COLO829 (cell line): Measurements from ENCODE around the gene OR52A1.
"Not testable (repeated sequence)": the region's sequence is repeated elsewhere in the genome, so short reads cannot be mapped to it uniquely, and the experiment has no call there.

Experiments used
- DNase-seq: peaks from one replicate; pipeline ENCODE4 v3.0.0; 2012; ENCODE audit warnings: low spot score

The OR52A1 gene

DNA sequence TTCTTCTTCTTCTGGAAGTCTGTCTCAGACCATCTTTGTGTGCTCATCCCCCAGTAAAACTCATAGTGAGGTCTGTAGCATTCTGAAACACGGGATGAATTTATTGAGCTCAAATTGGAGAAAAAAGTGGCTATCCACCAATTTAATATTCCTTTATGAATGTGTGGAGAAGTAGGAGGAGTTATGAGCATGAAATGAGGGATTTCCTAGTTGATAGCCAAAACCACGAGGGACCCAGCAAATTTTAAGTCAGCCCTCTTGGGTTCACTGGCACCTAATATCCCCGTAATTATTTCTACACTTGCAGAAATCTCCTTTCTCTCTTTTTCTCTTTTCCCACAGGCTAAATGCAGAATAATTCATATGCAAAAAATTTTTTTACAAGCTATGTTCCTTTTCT lies at the start of gene OR52A1:
Gene OR52A1, minus strand, starts transcription at position 101 of the 400 bp plus-strand sequence. CDS start 2,388 bp downstream, outside the sequence.
- no peak for DNase-seq

DNA sequence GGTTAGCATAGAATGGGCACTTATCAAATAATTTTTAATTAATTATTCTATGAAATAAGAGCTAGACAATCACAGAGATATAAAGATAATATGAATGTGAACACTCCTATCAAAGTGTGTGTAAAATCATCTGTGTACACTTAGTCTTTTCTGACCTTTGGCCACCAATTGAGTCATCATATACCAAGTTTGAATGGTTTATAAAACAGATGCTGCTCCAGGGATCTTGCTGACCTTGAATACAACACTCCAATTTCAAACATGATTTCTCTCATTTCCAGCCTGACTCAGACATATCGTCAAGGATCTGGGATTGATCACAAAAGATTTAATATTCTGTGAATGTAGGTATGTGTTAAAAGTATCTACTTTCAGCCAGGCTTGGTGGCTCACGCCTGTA lies 48.8 kb upstream of the OR52A1 start:
- no peak for DNase-seq

DNA sequence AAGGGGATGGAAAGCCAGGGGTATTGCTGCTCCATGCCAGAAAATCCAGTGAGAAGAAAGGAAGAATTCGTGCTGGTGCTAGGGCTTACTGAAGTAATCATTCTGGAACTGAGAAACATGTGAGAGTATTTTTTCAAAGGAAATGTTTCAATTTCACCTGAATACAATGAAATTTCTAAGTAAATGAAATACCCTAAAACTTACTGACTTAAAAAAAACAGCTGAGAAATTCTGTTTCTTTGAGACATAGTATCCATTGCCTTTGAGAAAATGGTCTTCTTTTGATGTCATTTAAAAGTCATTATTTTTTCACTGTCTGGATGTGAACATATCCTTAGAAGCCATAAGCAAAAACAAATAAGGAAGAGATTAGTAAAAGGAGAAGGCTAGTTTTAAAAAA lies 46.0 kb upstream of the OR52A1 start, which contains the start of gene OR51V1:
Gene OR51V1, minus strand, starts transcription at position 101 of the 400 bp plus-strand sequence. Its CDS starts 0 bp downstream, at position 101.
- DNase-seq, result no peak

DNA sequence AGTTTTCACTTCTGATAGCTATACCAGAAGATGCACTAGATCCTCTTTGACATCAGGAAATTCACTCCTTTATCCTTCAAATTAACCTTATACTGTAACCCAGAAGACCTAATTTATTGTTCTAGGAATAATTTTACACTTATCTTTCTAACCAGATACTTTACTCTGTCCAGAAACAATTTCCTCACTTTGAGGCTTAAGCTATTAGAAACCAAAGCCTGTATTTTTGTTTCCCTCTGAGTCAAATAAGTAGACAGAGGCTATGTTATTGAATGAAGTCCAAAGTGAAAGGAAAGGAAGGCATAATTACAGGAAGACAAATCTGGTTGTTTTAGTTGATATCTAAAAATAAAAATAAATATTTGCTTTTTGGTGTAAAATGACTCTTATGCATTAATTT lies 43.7 kb upstream of the OR52A1 start:
- DNase-seq, result no peak

DNA sequence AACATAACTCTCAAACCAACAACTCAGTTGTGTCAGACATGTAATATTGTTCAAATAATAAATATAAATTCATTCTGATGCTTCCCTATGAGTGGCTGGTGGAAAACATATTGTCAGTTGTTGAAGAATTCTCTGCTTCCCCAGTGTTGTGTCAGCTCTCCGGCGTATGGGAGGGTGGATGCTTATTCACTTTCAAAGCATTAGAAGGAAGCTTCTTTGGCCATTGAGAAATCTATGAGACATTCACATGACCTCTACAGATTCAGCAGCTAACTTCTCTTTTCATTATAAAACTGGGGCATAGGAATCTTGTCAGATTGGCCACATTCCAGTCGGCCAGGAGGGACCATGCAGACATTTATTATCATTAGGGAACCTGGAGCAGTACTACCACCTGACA lies 43.0 kb upstream of the OR52A1 start:
- DNase-seq, result no peak

DNA sequence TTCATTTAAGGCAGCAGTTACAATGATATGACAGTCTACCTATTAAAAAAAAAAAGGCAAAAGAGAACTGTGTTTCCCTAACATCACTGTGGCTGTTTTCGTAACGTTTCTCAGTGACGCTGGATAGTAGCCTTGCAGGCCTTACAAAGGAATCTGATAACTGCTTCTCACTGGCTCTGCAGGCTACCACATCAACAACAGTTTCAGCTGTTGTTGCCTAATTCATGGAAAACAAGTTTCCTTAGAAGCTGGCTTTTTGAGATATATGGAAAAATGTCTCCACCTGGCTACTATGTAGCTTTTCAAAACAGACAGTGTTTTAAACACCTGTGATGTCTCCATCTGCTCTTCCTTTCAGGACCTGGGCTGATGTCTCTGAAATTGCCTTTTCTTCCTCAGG lies 42.2 kb upstream of the OR52A1 start:
- no peak for DNase-seq

DNA sequence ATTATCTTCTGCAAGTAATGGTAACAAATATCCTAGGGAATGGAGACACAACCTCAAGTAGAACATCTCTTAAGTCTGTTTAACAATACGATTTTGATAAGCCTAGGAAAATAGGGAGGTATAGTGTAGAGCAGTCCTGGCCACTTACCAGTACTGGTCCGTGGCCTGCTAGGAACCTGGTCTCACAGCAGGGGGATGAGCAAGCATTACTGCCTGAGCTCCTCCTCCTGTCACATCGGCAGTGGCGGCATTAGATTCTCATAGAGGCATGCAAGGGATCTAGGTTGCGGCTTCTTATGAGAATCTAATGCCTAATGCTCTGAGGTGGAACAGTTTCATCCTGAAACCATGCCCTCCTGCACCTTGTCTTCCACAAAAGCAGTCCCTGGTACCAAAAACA lies 41.5 kb upstream of the OR52A1 start:
- no peak for DNase-seq

DNA sequence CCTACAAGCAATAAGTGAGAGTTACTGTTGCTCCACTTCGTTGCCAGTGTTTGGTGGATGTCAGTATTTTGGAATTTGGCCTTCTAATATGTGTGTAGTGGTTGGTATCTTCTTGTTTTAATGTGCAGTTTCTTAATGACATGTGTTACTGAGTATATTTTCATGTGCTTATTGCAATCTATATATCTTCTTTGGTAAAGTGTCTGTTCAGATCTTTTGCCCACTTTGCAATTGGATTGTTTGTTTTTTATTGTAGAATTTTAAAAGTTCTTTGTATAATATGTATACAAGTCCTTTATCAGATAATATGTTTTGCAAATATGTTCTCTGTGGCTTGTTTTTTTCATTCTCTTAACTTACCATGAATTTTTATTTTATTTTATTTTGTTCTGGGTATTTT lies 38.2 kb upstream of the OR52A1 start:
- no peak for DNase-seq

DNA sequence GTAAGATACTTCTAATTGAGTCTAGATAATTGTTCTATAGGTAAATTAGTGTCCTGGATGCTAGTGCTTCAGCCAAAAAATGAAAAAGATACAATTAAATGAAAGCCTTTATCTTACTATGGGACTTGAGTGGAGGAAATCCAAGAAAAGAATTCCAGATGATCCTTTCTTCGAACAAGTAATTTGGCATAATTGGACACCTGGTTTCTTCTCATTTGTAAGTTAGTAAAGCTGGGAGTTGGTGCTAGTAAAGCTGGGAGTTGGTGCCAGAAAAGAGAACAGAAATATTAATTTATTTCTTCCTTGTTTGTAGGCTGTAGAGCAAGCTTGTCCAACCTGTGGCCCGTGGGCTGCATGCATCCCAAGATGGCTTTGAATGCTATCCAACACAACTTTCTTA lies 33.6 kb upstream of the OR52A1 start:
- DNase-seq, result no peak

DNA sequence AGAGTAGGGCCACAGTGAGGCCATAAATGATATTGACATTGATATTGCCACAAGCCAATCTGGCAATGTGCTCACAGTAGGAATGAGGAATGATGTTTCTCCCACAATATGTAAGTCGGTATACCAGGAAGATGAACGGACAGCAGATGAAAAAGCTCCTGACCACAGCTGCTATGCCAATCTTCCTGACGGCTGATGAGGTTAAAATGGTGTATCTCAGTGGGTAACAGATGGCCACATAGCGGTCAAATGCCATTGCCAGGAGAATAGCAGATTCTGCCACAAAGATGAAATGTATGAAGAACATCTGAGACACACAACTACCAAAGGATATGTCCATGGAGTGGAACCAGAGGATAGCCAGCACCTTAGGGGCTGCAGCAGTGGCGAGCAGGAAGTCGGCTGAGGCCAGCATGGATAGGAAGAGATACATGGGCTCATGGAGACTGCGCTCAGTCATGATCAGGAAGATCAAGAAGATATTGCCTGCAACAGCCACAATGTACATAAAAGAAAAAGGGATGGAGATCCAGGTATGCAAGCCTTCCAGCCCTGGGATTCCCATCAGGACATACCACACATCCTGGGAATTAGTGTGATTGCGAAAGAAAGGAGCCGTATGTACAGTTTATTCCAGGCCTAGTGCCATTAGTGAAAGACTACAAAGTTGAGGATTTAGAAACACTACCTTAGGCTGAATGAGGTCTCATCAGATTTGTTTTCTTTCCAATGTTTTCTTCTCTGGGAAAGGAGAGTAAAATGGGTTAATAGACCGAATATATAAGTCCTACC lies 23.7 kb upstream of the OR52A1 start:
- no peak for DNase-seq

DNA sequence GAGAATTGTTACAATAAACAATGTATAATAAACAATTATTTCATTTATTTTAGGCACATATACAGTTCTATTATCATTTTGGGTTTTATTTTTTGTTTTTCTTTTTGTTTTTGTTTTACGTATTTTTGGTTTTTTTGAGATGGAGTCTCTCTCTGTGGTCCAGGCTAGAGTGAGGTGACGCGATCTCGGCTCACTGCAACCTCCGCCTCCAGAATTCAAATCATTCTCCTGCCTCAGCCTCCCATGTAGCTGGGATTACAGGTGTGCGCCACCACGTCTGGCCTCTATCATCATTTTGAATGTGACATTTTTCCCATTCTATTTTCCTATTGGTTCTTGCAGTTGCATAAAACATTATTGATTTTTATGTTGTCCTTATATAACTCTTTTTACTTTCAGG lies 20.4 kb upstream of the OR52A1 start:
- no peak for DNase-seq

DNA sequence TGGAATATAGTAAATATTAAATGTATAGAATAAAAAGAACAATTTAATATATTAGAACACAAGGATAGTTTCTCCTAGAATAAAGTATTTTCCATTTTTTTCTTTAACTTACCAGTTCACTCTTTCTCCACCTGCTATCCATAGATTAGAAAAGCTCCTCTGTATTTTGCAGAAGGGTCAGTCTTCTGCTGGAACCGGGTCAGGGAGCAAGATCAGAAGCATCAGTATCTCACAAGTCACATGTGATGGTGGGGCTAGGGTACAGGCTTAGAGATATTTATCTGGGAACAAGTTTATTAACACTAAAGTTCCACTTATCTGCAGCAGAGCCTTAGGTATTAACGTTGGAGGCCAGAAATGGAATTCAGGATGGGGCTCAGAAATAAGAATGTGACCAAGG lies 17.3 kb upstream of the OR52A1 start:
- DNase-seq, result no peak

DNA sequence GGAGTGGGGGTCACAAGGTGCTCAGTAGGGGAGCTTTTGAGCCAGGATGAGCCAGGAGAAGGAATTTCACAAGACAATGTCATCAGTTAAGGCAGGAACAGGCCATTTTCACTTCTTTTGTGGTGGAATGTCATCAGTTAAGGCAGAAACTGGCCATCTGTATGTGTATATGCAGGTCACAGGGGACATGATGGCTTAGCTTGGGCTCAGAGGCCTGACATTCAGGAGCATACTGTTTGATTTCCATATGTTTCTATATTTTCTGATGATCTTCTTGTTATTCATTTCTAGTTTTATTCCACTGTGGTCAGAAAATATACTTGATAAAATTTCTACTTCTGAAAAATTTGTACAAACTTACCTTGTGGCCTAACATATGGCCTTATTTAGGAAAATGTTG lies 11.3 kb upstream of the OR52A1 start:
- not testable (repeated sequence) for DNase-seq

DNA sequence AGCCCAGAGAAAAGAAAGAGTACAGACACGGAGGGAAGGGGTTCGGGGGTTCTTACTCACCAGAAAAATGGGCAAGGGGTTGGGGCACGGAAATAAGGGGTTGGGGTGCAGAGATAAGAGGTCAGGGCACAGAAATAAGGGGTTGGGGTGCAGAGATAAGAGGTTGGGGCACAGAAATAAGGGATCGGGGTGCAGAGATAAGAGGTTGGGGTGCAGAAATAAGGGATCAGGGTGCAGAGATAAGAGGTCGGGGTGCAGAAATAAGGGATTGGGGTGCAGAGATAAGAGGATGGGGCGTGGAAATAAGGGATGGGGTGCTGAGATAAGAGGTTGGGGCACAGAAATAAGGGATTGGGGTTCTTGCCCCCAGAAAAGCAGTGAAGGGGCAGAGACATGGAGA lies 10.2 kb upstream of the OR52A1 start:
- not testable (repeated sequence) for DNase-seq

DNA sequence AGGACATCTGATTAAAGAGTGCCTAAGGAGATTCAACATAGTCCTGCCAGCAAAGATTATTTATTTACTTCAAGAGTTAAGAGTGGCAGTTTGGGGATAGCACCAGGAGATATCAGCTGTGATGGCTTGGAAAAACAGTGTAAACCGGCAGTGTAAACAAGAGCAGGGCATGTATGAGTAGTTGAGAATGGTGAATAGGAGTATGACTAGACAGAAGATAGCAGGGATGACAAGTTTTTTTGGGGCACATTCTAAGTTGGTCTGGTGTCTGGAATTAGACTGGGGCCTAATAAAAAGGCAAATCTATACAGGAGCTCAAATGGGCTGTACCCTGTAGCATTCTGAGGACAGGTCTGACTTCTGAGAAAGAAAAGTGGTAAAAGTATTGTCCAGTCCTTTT lies 6.5 kb upstream of the OR52A1 start:
- DNase-seq, result not testable (repeated sequence)

DNA sequence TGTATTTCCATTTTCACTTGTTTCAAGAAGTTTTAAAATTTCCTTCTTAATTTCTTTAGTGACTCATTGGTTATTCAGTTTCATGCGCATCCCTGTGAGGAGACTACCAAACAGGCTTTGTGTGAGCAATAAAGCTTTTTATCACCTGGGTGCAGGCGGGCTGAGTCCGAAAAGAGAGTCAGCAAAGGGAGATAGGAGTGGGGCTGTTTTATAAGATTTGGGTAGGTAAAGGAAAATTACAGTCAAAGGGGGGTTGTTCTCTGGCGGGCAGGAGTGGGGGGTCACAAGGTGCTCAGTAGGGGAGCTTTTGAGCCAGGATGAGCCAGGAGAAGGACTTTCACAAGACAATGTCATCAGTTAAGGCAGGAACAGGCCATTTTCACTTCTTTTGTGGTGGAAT lies 5.7 kb upstream of the OR52A1 start:
- DNase-seq, result not testable (repeated sequence)

DNA sequence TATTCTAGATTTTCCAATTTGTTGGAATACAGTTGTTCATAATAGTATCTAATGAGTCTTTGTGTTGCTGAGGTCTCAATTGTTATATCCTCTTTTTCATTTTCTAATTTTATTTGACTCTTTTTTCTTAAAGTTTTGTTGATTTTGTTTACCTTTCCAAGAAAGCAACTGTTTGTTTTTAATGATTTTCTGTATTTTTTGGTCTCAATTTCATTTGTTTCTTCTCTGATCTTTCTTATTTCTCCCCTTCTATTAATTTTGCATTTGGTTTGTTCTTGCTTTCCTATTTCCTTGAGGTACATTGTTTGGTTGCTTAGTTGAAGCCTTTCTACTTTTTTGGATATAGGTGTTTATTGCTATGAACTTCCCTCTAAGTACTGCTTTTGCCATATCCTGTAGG lies 5.2 kb upstream of the OR52A1 start:
- DNase-seq, result no peak

DNA sequence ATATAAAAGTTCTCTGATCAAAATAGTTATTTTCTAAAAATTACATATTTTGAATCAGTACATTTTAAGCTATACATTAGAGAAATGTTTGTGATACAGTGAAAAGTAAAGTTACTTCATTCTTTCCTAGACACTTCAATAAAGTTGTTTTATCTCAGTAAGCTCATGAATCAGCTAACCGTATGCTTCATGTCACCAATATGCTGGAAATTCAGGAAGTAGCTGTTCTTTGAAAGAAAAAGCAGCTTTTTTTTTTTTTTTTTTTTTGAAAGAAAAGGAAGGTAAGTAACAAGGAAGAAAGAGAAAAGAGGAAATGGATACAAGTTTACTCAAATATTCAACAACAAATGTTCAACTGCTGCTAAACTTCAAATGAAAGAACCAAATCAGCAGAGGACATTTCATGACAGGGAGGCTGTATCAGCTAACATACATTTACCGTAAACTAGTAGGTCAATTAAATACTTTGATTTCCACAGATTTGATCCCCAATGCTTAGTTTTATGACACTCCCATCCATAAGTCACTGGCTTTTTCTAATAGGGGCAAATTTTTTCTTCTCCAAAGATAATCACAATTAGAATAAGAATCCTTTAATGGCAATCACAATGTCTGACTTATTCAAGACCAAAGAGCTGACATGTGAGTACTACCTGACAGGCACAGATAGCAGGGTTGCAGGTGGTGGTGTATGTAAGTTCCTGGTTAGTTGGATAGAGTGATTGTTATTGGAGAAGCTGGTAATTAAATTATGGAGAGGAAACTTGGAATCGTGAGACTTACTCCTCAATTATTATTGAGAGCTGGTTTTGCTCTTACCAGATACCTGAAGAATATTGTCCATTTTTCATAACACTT lies 754 bp downstream of the OR52A1 start:
- no peak for DNase-seq

DNA sequence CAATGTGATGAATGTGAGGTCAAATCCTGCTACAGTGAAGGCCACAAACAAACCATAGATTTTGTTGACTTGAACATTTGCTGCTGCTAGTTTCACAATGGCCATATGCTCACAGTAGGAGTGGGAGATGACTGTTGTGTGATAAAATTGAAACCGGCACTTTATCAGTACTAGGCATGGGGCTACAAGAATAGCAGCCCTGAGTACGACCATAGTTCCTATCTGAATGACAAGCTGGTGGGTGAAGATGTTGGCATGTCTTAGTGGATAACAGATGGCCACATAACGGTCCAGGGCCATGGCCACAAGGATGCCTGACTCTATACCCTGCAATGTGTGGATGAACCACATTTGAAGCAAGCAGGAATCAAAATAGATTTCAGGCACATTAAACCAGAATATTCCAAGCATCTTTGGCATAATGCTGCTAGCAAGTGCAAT lies 2.8 kb downstream of the OR52A1 start:
- DNase-seq, result no peak

DNA sequence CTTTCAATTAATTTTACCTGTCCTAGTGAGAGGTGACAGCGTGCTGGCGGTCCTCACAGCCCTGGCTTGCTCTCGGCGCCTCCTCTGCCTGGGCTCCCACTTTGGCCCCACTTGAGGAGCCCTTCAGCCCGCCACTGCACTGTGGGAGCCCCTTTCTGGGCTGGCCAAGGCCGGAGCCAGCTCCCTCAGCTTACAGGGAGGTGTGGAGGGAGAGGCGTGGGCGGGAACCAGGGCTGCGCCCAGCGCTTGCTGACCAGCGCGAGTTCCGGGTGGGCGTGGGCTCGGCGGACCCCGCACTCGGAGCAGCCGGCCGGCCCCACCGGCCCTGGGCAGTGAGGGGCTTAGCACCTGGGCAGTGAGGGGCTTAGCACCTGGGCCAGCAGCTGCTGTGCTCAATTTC lies 10.4 kb downstream of the OR52A1 start:
- DNase-seq, result not testable (repeated sequence)

DNA sequence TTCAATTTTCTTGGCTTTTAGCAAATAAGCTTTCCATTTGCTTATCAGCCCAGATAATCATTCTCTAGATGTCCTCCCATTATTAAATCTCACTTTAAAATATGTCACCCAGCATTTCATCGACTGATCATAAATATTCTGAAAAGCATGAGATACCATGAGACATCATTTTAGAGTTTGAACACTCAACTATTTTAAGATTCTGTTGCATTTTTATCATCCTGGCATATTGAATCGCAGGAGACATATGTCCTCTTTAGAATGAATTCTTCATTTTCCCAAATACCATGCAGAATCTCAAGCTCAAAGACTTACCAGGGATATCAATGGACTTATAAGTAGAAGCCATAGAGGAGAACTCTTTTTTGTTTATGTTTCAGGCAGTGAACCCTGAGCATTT lies 16.6 kb downstream of the OR52A1 start, which contains the start of gene OR52A5:
Gene OR52A5, minus strand, starts transcription at position 361 of the 400 bp plus-strand sequence. CDS start 5,714 bp downstream, outside the sequence.
- no peak for DNase-seq

DNA sequence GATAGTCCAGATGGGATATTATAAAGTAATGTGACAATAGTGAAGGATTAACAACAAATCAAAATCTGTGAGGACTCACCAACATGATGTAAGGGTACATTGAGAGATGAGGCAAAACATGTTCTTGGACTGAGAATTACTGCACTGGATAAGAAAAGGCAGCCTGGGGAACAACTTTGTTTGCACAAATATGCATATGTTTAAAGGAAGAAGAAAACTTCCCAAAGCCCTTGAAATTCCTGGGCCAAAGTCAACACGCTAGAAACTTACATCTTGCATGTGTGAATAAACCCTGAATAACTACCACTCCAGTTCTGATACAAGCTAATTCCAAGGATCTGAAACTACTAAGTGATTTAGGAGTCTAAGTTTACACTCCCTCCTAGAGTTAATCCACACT lies 17.5 kb downstream of the OR52A1 start:
- DNase-seq, result no peak

DNA sequence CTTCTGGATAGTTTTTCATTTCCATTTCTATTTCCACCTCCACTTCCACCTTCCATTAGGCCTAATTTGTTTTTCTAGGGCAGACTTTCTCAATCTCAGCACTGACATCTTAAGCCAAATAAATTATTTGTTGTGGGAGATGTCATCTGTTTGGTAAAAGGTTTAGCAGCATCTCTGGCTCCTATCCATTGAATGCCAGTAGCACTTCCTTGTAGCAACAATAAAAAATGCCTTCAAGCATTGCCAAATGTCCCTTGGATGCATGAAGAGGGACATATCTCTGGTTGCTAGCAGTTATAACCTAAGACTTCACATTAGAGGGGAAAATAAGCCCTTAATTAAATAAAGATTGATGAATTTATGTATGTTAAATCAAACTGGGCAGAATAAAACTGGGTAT lies 18.3 kb downstream of the OR52A1 start:
- no peak for DNase-seq
